ENCODE results near the gene DIPK1A.

DIPK1A gene

DNA sequence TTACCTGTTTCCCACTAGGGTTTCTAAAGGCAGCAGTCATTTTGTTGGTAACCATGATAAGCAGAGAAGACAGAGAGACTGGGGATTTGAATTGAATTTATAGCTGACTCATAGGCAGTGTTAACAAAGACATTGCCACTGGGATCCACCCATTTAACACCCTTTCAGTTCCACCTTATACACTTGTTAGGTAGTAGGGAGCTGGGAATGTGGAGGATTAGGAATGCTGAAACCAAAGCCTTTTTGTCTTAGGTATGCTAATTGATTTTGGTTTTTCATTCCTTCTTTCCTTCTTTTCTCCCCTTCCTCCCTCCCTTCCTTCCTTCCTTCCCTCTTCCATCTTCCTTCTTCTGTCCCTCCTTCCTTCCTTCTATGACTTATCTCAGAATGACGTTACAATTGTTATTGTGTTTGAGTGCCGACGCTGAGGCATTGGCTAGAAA lies 168.9 kb downstream of the DIPK1A start:
- no peak for DNase-seq (ENCODE audit: low spot score)
